ENCODE results near the gene VARS1. TPM values are rescaled to one million over a fixed set of nuclear protein-coding genes. Genes with fewer than 3 reads are reported as not detected.
"Not testable (repeated sequence)": the region's sequence is repeated elsewhere in the genome, so short reads cannot be mapped to it uniquely, and the experiment has no call there.

Gene VARS1
- polyA plus RNA-seq, 1 donor = 46.5 TPM

DNA sequence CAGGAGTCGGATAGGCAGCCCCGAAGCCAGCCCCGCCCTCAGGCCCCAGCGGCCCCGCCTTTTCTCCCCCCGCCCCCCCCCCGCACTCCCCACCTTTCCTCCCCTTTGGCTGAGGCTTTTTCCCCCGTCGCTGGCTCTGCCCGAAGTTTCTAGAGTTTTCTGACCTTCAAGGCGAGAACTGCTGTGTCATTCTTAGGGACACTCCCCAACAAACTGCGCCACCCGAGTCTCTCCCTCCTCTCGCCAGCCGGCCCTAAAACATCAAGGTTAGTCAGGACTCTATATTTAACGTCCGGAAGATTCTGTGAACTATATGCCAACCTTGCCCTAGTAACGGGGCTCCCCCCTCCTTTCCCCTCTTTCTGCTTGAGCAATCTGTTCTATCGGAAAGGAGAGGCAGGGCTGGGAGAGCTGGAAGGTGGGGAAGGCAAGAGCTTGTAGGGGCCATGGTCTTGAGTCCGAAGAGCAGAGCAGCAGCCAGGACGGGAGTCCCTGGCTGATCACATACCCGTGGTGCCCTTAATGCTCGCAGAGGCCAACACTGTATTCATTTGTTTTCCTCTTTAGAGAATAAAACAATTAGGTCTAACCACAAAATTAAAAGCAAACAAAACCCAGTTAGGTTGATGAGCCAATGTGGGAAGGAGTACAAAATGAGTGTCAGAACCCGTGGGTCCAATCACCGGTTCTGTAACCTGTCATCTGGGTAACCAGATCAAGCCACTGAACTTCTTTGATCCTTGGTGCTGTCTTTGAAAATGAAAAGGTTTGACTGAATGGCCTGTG, 26.7 kb upstream of the VARS1 start:
- DNase-seq (ENCODE audit: low read depth) = no peak

DNA sequence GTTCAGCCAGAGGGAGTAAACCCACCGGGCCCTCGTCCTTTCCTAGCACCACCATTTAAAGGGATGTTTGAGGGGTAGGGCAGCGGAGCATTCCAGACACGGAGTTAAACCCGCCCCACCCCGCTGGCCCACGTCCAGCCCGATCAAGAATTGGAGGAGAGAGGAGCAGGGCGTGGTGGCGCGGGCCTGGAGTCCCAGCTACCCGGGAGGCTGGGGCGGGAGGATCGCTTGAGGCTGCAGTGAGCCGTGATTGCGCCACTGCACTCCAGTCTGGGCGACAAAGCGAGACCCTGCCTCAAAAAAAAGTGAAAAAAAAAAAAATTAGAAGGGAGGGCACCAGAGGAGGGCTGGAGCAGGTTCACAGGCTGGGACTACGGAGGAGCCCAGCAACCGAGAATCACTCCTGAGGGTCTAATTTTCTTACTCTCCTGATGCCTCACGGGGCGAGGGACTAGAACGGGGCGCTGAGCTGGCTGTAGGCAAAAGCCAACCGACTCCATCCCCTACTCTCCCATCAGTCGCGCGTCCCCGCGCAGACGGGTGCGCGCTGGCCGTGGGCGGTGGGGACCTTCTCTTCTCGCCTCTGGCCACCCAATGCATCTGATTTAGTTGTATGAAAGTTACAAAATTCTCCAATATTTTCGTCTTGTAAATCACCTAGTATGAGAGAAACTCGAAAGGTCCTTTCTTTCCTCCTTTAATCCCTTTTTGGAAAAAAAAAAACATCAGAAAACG, 25.9 kb upstream of the VARS1 start:
- no peak for DNase-seq (ENCODE audit: low read depth)

DNA sequence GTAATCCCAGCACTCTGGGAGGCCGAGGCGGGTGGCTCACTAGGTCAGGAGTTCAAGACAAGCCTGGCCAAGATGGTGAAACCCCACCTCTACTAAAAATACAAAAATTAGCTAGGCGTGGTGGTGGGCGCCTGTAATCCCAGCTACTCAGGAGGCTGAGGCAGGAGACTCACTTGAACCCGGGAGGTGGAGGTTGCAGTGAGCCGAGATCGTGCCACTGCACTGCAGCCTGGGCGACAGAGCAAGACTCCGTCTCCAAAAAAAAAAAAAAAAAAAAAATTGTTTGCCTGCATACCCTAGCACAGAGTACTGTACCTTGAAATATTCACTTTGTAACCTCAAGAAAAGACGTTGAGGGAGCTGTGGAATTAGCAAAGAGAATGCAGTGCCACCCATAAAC, 24.8 kb upstream of the VARS1 start:
- not testable (repeated sequence) for DNase-seq (ENCODE audit: low read depth)

DNA sequence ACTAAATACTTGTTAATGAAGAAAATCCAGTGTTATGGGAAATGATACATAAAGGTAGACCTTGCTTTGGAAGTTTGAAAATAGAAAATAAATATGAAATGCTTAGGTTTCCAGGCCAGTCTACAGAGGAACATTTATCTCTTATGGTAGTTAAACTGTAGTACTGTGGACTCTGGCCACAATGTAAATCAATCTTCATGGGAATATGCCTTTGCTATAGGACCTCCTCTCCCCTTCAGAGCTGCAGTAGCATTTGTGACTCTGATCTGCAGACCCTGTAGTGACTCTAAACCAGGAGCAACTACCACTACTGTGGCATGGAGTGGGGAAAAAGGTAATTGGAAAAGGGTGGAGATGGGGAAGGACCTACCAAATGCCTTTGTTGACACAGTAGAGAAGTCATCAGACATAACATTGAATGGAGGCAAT, 24.3 kb upstream of the VARS1 start:
- DNase-seq (ENCODE audit: low read depth) = no peak

DNA sequence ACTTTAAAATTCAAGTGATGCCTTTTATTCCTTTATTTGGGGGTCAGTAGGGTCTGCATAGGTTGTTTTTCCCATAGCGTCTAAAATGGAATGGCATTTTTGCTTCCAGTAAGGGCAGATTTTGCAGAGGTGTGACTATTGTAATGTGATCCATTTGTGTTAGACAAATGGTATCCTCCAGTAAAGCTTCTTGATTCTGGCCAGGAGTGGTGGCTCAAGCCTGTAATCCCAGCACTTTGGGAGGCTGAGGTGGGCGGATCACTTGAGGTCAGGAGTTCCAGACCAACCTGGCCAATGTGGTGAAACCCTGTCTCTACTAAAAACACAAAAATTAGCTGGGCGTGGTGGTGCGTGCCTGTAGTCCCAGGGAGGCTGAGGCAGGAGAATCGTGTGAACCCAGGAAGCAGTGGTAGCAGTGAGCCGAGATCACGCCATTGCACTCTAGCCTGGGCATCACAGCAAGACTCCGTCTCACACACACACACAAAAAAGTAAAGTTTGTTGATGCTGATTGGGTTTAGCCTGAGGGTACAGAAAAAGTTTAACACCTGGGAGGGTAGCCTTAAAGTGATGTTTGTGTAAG, 22.5 kb upstream of the VARS1 start:
- not testable (repeated sequence) for DNase-seq (ENCODE audit: low read depth)

DNA sequence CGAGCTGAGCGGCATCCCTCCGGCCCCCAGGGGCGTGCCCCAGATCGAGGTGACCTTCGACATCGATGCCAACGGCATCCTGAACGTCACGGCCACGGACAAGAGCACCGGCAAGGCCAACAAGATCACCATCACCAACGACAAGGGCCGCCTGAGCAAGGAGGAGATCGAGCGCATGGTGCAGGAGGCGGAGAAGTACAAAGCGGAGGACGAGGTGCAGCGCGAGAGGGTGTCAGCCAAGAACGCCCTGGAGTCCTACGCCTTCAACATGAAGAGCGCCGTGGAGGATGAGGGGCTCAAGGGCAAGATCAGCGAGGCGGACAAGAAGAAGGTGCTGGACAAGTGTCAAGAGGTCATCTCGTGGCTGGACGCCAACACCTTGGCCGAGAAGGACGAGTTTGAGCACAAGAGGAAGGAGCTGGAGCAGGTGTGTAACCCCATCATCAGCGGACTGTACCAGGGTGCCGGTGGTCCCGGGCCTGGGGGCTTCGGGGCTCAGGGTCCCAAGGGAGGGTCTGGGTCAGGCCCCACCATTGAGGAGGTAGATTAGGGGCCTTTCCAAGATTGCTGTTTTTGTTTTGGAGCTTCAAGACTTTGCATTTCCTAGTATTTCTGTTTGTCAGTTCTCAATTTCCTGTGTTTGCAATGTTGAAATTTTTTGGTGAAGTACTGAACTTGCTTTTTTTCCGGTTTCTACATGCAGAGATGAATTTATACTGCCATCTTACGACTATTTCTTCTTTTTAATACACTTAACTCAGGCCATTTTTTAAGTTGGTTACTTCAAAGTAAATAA, 21.8 kb upstream of the VARS1 start:
- not testable (repeated sequence) for DNase-seq (ENCODE audit: low read depth)

DNA sequence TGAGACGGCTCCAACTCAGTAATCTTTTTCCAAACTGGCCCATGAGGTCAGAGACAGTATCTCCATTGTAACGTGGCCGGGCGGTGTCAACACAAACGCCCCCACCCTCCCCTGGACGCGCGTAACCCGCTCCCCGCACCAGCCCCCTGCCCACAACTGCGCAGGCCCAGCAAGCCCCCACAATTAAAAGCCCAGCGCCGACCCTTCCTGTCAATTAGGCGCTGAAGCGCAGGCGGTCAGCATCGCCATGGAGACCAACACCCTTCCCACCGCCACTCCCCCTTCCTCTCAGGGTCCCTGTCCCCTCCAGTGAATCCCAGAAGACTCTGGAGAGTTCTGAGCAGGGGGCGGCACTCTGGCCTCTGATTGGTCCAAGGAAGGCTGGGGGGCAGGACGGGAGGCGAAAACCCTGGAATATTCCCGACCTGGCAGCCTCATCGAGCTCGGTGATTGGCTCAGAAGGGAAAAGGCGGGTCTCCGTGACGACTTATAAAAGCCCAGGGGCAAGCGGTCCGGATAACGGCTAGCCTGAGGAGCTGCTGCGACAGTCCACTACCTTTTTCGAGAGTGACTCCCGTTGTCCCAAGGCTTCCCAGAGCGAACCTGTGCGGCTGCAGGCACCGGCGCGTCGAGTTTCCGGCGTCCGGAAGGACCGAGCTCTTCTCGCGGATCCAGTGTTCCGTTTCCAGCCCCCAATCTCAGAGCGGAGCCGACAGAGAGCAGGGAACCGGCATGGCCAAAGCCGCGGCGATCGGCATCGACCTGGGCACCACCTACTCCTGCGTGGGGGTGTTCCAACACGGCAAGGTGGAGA, 19.7 kb upstream of the VARS1 start, which contains the start of the genes HSPA1A and HSPA1L:
HSPA1A (plus strand) TSS at position 519 of the 814 bp plus-strand sequence; CDS start at position 733, 214 bp downstream.
HSPA1L (minus strand) TSS at position 259 of the 814 bp plus-strand sequence. CDS start 3,311 bp downstream, outside the sequence.
- DNase-seq (ENCODE audit: low read depth) = no peak

DNA sequence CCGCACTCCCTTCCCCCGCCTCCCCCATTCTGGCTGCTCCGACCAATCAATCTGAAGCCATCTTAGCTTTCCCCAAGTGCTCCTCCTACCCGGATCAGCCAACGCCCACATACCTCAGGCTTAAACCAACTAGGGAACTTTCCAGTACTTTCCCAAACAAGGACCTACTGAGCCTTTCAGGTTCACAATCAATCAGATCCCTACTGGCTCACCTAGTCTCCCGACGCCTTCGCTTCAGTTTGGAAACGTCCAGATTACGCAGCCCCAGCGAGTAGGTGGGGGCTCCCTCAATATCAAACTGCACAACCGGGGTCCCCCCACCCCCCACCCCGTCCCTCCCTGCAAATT, 19.1 kb upstream of the VARS1 start:
- DNase-seq (ENCODE audit: low read depth) = peak; percentile 96

DNA sequence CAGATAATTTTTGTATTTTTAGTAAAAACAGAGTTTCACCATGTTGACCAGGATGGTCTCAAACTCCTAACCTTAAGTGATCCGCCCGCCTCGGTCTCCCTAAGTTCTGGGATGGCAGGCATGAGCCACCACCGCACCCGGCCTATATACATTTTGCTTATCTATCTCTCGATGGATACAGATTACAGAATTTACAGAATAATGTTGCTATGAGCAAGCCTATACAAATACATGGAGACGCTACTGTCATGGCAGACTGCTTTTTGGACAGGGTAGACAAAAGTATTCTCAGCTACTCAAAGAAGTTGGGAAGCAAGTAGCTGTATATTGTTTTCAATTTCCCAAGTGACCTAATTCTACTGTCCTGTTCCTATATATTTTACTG, 17.9 kb upstream of the VARS1 start:
- DNase-seq (ENCODE audit: low read depth) = no peak

DNA sequence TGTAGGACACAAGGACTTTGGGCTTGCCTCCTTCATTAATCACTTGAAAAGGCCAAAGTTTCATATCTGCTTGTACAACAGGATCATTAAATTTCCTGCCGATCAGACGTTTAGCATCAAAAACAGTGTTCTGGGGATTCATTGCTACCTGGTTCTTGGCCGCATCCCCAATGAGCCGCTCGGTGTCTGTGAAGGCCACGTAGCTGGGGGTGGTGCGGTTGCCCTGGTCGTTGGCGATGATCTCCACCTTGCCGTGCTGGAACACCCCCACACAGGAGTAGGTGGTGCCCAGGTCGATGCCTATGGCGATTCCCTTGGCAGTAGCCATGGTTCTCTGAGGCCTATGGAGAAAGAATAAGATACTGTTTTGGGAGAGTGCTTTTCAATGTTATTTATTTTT, 16.1 kb upstream of the VARS1 start:
- no peak for DNase-seq (ENCODE audit: low read depth)

DNA sequence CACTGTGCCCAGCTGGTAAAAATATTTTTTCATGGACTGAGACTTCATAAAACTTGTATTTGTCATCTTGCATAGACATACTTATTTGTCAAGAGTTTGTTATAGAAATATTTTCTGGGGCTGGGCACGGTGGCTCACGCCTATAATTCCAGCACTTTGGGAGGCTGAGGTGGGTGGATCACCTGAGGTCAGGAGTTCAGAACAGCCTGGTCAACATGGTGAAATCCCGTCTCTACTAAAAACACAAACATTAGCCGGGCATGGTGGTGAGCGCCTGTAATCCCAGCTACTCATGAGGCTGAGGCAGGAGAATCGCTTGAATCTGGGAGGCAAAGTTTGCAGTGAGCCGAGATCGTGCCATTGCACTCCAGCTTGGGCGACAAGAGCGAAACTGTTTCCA, 13.0 kb upstream of the VARS1 start:
- not testable (repeated sequence) for DNase-seq (ENCODE audit: low read depth)

DNA sequence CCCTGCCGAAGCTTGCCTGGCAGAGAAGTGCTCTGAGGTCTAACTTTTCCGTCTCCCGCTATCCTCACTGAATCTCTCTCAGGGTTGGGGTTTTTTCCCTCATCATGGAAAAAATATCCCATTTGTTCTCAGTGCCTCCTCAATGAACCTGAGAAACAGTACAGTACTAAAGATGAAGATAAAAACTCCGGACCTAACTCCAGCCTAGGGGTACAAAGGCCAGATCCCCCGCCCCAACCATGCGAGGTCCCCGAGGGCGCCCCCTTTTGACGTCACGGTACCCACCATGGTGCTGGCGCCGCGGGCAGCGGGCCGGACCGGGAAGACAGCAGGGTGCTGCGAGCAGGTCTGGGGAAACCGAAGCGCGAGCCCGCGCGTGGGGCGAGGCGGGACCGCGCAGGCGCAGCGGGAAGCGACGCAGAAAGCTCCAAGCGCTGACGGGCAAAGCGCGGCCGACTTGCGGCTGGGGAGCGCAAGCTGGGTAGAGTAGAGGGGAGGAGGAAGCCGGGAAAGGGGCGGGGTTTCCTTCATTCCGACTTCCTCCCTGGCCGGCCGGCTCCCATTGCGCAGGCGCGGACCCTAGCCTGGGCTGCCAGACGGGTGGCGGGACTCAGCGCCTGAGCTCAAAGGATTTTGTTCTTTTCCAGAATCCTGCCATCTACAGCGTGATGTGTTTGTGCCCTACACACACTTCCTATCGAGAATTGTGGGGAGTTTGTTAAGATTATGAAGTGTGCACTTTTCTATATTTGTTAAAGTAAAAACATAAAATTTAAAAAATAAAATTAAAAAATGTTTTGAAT, 11.1 kb upstream of the VARS1 start, which contains the start of gene LSM2:
LSM2 (minus strand) TSS at position 497 of the 803 bp plus-strand sequence; CDS start at position 288, 209 bp downstream.
- peak; percentile 90 for DNase-seq (ENCODE audit: low read depth)

DNA sequence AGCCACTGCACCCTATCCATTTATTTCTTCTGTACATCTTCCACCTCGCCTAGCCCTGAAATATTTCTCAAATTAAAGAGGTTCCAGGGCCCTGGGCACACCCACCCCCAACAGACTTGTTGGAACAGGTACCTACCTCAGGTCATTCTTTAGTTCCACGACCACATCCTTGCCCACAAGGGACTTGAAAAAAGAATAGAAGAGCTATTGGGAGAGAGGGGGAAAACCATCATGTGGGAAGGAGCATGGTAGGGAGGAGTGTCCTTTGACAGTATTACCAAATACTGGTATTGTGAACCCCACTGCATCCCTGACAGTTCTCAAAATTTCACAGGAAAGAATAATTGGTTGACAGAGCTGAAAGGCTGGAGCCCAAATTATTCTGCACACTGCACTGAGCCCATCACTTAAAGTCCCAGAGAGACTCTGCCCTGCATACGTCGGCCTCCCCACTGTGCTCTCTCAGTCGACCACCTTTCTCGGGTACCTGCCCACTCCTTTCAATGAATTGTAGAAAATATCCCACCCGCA, 10.5 kb upstream of the VARS1 start:
- DNase-seq (ENCODE audit: low read depth) = no peak

DNA sequence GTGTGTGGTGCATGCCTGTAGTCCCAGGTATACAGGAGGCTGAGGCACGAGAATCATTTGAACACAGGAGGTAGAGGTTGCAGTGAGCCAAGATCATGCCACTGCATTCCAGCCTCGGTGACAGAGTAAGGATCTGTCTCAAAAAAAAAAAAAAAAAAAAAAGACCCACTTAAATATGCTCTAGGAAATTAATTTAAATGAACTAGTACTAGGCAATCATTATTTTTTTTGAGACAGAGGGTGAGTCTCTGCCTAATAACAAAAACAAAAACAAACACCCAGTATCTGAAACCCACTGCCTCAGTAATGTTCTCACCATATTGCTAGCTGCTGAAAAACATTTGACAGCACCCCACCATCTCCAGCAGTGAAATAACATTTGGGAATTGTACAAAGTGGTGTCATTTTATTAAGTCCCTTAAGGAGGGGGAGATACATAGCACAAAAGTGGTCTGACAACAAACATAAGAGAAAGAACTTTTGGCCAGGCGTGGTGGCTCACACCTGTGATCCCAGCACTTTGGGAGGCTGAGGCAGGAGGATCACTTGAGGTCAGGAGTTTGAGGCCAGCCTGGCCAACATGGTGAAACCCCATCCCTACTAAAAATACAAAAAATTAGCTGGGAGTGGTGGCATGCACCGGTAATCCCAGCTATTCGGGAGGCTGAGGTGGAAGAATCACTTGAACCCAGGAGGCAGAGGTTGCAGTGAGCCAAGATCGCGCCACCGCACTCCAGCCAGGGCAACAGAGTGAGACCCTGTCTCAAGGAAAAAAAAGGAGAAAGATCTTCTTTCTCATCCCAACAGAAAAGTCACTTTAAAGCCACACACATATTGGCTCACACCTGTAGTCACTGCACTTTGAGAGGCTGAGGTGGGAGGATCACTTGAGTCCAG, 5.7 kb upstream of the VARS1 start:
- not testable (repeated sequence) for DNase-seq (ENCODE audit: low read depth)

DNA sequence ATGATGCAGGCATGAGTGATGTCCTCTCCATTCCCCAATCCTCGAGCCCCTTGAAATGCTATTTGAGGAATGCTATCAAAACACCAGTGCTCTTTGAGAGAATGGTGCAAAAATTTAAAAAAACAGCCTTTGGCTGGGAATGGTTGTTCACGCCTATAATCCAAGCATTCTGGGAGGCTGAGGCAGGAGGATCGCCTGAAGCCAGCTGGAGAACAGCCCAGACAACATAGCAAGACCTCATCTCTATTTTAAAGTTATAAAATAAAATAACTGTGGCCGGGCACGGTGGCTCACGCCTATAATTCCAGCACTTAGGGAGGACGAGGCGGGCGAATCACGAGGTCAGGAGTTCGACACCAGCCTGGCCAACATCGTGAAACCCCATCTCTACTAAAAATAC, 4.2 kb upstream of the VARS1 start:
- DNase-seq (ENCODE audit: low read depth) = no peak

DNA sequence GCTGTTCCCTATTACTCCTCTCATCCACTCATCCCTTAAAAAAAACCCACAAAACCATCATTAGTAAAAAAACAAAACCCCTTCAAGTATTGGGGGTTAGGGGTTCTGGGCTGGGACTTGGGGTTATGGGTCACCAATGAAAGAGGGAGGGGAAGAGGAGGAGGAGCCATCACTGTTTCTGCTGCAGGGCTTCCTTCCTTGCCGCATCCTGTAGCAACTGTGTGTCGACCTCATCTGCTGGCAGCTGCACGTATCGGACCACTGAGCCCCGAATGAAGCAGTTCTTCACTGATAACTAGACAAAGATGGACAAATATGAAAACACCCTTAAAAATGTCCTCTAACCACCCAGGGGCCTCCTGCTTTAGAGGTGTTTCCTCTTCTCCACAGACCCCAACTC, 2.0 kb upstream of the VARS1 start:
- DNase-seq (ENCODE audit: low read depth) = no peak

DNA sequence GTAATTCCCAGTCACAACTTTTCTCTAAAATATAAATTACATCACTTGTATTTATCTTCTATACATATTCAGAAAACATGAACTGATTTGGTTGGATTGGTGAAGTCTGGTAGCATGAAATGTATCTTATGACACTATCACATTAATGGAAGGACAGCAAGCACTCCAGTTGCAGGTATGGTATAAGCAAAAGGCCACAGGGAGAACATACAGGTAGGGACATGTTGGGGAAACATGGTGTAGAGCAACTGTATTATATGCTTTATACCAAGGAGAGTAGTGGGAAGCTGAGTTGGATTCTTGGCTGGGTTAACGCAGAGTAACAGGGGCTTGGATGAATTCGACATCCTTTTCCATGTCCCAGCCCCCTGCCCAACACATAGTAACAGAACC, 1.4 kb upstream of the VARS1 start:
- DNase-seq (ENCODE audit: low read depth) = no peak

DNA sequence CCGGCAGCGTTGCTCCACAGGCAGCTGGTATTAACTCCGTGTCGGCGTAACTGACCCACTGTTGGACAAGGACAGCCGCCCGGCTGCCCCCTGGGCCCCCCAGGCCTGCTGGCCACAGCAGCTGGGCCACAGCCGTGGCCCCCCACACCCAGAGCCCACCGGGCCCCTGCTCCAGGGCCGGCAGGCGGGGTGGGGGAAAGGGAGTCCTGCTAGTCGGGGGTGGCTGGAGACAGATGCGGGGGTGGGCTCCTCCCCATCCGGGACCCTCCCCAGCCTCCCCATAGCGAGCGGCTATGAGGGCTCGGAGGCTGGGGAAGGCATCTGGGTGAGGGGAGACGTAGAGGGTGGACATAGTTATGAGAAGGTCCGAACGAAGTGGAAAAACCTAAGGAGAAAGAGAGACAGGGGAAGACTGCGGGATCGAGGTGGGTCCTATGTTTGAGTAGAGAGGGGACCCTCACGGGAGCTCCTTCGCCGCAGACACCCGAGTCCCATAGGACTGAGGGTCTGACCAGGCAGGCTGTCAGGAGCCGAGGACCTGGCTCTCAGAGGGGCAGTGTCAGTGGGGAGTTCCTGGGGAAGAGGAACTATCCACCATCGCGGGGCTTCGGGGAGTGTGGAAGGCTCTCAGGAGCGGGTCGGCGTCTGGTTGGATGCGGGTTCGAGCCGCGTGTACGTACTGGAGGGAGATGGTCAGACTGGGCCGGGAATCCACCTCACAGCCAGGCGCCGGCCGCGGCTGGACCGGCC, 511 bp downstream of the VARS1 start:
- no peak for DNase-seq (ENCODE audit: low read depth)

Measured in forelimb muscle (tissue), 1 donor.